Caco-2 (cell line): ENCODE results near the gene SELENON. TPM values are rescaled to one million over a fixed set of nuclear protein-coding genes. Genes with fewer than 3 reads are reported as not detected.

Experiments used
- BruUV-seq: library from RNA; stranded (reverse); fragments of 400-500 nt; replicated peaks from 2 replicates; lab custom pipeline; 2021; lab: Mats Ljungman, UMichigan
- CTCF ChIA-PET: fragments of 300-600 bp; sonication (Branson Sonifier 250); formaldehyde crosslinking; loops from one replicate; lab custom pipeline; 2022; ENCODE audit warnings: antibody characterized with exemption; lab: Charles Lee
- POLR2A ChIA-PET: fragments of 300-600 bp; sonication (Branson Sonifier 250); formaldehyde crosslinking; loops from one replicate; lab custom pipeline; 2022; ENCODE audit warnings: antibody characterized with exemption; lab: Charles Lee
- DNase-seq, 2 experiments: peaks; one replicate each; pipeline versions ENCODE4 v3.0.0 to v3.0.0-alpha.2; 2020 to 2022
- H3K27me3 ChIP-seq: replicated peaks from 2 replicates; pipeline ENCODE4 v1.6.0; 2011; ENCODE audit warnings: low read length; ENCODE audit not compliant: control insufficient read depth, insufficient read depth
- H3K36me3 ChIP-seq: 2 replicates; pipeline ENCODE4 v1.5.1; 2011; ENCODE audit warnings: low read length; ENCODE audit not compliant: control insufficient read depth, insufficient read depth
- H3K4me1 ChIP-seq: fragments of 250-450 bp; sonication (Bioruptor Pico); 2 replicates; pipeline ENCODE4 v1.5.1; 2020; ENCODE audit warnings: mild to moderate bottlenecking
- H3K4me3 ChIP-seq: 2 replicates; pipeline ENCODE4 v1.5.1; 2011; ENCODE audit warnings: low read depth, mild to moderate bottlenecking, control low read depth, low read length
- H3K9me3 ChIP-seq: fragments of 250-450 bp; sonication (Bioruptor Pico); 2 replicates; pipeline ENCODE4 v1.5.1; 2020; ENCODE audit warnings: mild to moderate bottlenecking, moderate library complexity
- H3K27ac Mint-ChIP-seq: one replicate; pipeline ENCODE4 v1.8.0; 2022; ENCODE audit warnings: mixed read lengths; ENCODE audit not compliant: unreplicated experiment
- H3K27me3 Mint-ChIP-seq: one replicate; pipeline ENCODE4 v1.8.0; 2022; ENCODE audit warnings: mixed read lengths; ENCODE audit not compliant: insufficient read depth, unreplicated experiment
- H3K36me3 Mint-ChIP-seq: one replicate; pipeline ENCODE4 v1.8.0; 2022; ENCODE audit warnings: mild to moderate bottlenecking, mixed read lengths; ENCODE audit not compliant: insufficient read depth, unreplicated experiment
- H3K4me1 Mint-ChIP-seq: one replicate; pipeline ENCODE4 v1.8.0; 2022; ENCODE audit warnings: low read depth, mixed read lengths; ENCODE audit not compliant: unreplicated experiment
- H3K4me3 Mint-ChIP-seq: one replicate; pipeline ENCODE4 v1.8.0; 2022; ENCODE audit warnings: mild to moderate bottlenecking, moderate library complexity, mixed read lengths; ENCODE audit not compliant: unreplicated experiment
- H3K9me3 Mint-ChIP-seq: one replicate; pipeline ENCODE4 v1.8.0; 2022; ENCODE audit warnings: mixed read lengths; ENCODE audit not compliant: unreplicated experiment
- intact Hi-C: fragments of 100-400 bp; cut with micrococcal nuclease; formaldehyde crosslinking; loops from one replicate; pipeline ENCODE4 v1.10.0; 2022; ENCODE audit not compliant: unreplicated experiment
- total RNA-seq: library from RNA; stranded (reverse); gene quantifications from 2 replicates; pipeline ENCODE4 v1.2.3, GENCODE V29; 2022
- TF ChIP-seq, protein P1 (sequence below), 2 experiments: fragments of 200-600 bp in 1 of 2; IDR thresholded peaks; 1 replicate in 1 of 2; 2 replicates in 1 of 2; pipeline versions ENCODE4 v1.5.1 to v1.8.0; 2011 to 2022; ENCODE audit warnings: antibody characterized with exemption in 1 of 2, control low read depth in 1 of 2, inconsistent platforms in 1 of 2, low read depth in 1 of 2, low read length in 1 of 2, mild to moderate bottlenecking in 1 of 2, moderate library complexity in 1 of 2; ENCODE audit not compliant: insufficient read depth in 1 of 2, severe bottlenecking in 1 of 2, unreplicated experiment in 1 of 2

SELENON gene
- total RNA-seq, 1 experiment from 2014 or later = 58.3 TPM

DNA sequence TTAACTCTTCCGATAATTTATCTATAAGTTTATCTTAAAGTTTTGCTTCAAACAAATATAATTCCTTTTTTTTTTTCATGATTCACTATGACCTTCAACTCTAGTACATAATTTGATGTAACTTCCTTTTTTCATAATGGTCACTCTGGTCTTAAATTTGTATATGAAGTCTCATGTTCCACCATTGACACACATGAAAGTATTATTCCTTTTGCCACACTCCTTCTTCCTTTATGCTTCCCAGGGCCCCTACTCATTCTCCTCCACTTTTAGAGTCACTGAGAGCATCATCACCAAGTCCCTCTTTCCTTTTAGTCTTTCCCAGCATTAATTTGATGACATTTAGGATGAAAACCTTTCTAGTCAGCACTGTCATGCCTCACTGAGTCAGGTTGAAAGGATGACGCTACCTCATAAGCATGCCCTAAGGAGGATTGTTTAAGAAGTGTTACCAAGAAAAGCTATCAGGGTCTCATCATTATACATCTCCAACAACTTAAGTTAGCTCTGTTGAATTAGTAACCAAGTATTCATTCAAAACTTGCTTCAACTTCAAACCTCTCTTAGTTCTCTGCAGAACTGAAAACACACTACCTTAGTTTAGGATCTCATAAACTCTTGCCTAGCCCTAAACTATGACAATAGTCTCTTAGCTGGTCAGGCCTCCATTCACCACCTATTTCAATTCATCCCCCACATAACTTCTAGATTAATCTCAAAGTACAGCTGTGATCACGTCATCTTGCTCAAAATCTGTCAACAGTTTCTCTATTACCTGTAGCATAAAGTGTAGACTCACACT, 44.7 kb downstream of the SELENON start:
- POLR2A ChIA-PET = no interaction called here
- no peak overlapping the region for H3K4me3 ChIP-seq
- intact Hi-C loops = no loop called here
- DNase-seq = no peak
- no peaks in the 10 kb centered on the region for H3K9me3 Mint-ChIP-seq
- H3K4me3 Mint-ChIP-seq = no peak overlapping the region
- CTCF ChIA-PET = no interaction called here
- peaks cover 18% of the 10 kb centered on the region for H3K4me1 Mint-ChIP-seq
- H3K27ac Mint-ChIP-seq = no peak overlapping the region
- no peaks in the 10 kb centered on the region for H3K9me3 ChIP-seq
- no peaks in the 10 kb centered on the region for H3K27me3 Mint-ChIP-seq
- no peaks in the 10 kb centered on the region for H3K27me3 ChIP-seq
- H3K36me3 Mint-ChIP-seq = peaks cover 4% of the 10 kb centered on the region
- BruUV-seq = no TSS peak
- H3K36me3 ChIP-seq = no peaks in the 10 kb centered on the region
- TF ChIP-seq, protein P1, sequence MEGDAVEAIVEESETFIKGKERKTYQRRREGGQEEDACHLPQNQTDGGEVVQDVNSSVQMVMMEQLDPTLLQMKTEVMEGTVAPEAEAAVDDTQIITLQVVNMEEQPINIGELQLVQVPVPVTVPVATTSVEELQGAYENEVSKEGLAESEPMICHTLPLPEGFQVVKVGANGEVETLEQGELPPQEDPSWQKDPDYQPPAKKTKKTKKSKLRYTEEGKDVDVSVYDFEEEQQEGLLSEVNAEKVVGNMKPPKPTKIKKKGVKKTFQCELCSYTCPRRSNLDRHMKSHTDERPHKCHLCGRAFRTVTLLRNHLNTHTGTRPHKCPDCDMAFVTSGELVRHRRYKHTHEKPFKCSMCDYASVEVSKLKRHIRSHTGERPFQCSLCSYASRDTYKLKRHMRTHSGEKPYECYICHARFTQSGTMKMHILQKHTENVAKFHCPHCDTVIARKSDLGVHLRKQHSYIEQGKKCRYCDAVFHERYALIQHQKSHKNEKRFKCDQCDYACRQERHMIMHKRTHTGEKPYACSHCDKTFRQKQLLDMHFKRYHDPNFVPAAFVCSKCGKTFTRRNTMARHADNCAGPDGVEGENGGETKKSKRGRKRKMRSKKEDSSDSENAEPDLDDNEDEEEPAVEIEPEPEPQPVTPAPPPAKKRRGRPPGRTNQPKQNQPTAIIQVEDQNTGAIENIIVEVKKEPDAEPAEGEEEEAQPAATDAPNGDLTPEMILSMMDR (IDR thresholded peaks at IDR 0.05; ENCODE audit: insufficient read depth in 1 of 2, low read depth in 1 of 2, low read length in 1 of 2, severe bottlenecking in 1 of 2, unreplicated experiment in 1 of 2) = no peak
- H3K4me1 ChIP-seq = peaks cover 10% of the 10 kb centered on the region

DNA sequence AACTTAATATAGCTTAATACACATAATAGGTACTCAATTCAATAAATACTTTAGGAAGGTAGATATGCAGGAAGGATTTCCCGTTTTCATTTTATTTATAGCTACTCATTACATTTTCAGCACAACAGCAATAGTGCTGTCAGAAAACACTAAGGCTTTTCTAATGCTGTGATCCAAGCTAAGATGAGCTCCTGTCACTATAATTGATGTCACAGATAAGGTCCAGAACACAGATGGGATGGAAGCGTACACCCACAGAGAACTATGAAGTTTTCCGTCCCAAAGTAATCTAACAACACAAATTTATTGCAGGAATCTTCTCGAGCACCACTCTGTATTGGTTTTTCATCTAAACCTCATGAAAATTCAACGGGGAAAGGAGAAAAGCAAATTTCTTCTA, 45.7 kb downstream of the SELENON start:
- intact Hi-C loops = no loop called here
- no peaks in the 10 kb centered on the region for H3K27me3 ChIP-seq
- peaks cover 4% of the 10 kb centered on the region for H3K36me3 Mint-ChIP-seq
- H3K4me1 ChIP-seq = peaks cover 10% of the 10 kb centered on the region
- H3K4me1 Mint-ChIP-seq = peaks cover 18% of the 10 kb centered on the region
- BruUV-seq = no TSS peak
- no peak overlapping the region for H3K4me3 Mint-ChIP-seq
- TF ChIP-seq, protein P1 (IDR thresholded peaks at IDR 0.05; ENCODE audit: insufficient read depth in 1 of 2, low read depth in 1 of 2, low read length in 1 of 2, severe bottlenecking in 1 of 2, unreplicated experiment in 1 of 2) = no peak
- H3K4me3 ChIP-seq = no peak overlapping the region
- no peaks in the 10 kb centered on the region for H3K27me3 Mint-ChIP-seq
- no peak for DNase-seq
- POLR2A ChIA-PET = no interaction called here
- CTCF ChIA-PET = no interaction called here
- no peaks in the 10 kb centered on the region for H3K36me3 ChIP-seq
- H3K9me3 ChIP-seq = no peaks in the 10 kb centered on the region
- no peak overlapping the region for H3K27ac Mint-ChIP-seq
- no peaks in the 10 kb centered on the region for H3K9me3 Mint-ChIP-seq

DNA sequence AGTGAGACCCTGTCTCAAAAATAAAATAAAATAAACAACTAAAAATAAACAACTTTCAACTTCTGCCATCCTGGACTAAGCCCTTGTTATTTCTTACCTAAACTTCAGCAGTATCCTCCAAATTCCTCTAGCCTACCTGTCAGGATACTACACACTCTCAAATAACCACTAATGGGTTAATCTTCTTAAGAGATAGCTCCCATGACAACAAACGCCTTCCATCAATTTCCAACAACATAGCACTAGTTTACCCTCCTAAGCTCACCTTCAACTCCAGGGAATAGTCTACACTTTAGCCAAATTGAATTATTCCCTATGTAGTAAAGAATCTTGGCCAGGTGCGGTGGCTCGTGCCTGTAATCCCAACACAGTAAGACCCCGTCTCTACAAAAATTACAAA, 47.9 kb downstream of the SELENON start:
- TF ChIP-seq, protein P1 (IDR thresholded peaks at IDR 0.05; ENCODE audit: insufficient read depth in 1 of 2, low read depth in 1 of 2, low read length in 1 of 2, severe bottlenecking in 1 of 2, unreplicated experiment in 1 of 2) = no peak
- no peaks in the 10 kb centered on the region for H3K27me3 Mint-ChIP-seq
- CTCF ChIA-PET = interaction anchor here (1.0 to 1.2 kb wide), 2 partner anchors 150 to 231 kb away, joined by 5 to 7 read pairs; partner anchors contain the start of gene PAFAH2
- peaks cover 4% of the 10 kb centered on the region for H3K36me3 Mint-ChIP-seq
- POLR2A ChIA-PET = no interaction called here
- intact Hi-C loops = no loop called here
- DNase-seq = no peak
- Histone ChIP-seq H3K4me3 (no peak overlapping the region), H3K4me1 (peaks cover 10% of the 10 kb centered on the region), H3K36me3 (no peaks in the 10 kb centered on the region), H3K9me3 (no peaks in the 10 kb centered on the region), H3K27me3 (no peaks in the 10 kb centered on the region)
- peaks cover 18% of the 10 kb centered on the region for H3K4me1 Mint-ChIP-seq
- peak overlapping the region; percentile 46 for H3K27ac Mint-ChIP-seq
- BruUV-seq = no TSS peak
- H3K4me3 Mint-ChIP-seq = no peak overlapping the region
- H3K9me3 Mint-ChIP-seq = no peaks in the 10 kb centered on the region
